K562 (cell line): ENCODE data around the gene ALDH9A1. TPM values are rescaled to one million over a fixed set of nuclear protein-coding genes. Genes with fewer than 3 reads are reported as not detected.

Source experiments
- HMGN3 ChIP-seq: IDR thresholded peaks from 2 replicates; pipeline ENCODE4 v1.6.1; 2011; ENCODE audit warnings: borderline replicate concordance, low read depth, mild to moderate bottlenecking, mixed read lengths, low read length; ENCODE audit not compliant: insufficient read length; ENCODE audit errors: extremely low read depth
- NFE2 ChIP-seq: IDR thresholded peaks from 2 replicates; pipeline ENCODE4 v1.6.1; 2014; ENCODE audit warnings: antibody characterized with exemption, low read depth
- ZBTB11 ChIP-seq, 3 experiments: fragments of 200-800 bp in 1 of 3; fragments of 250-450 bp in 1 of 3; fragments of 450-650 bp in 1 of 3; sonication (Bioruptor Pico) in 1 of 3; sonication (Bioruptor generic) in 1 of 3; formaldehyde crosslinking in 1 of 3; IDR thresholded peaks; 2 replicates each; pipeline versions ENCODE4 v1.6.1 to v1.8.0; 2016 to 2022; ENCODE audit warnings: mild to moderate bottlenecking in 2 of 3, missing genetic modification characterization in 2 of 3, missing compliant biosample characterization in 1 of 3, moderate library complexity in 1 of 3
- ZBTB40 ChIP-seq, 2 experiments: fragments of 450-650 bp in 1 of 2; sonication (generic) in 1 of 2; formaldehyde crosslinking in 1 of 2; IDR thresholded peaks; 2 replicates each; pipeline versions ENCODE4 v1.7.1 to v1.9.0; 2016 to 2022; ENCODE audit warnings: inconsistent platforms in 1 of 2, mild to moderate bottlenecking in 1 of 2, missing genetic modification reagents in 1 of 2
- ZFPM2 ChIP-seq: fragments of 250-450 bp; sonication (Bioruptor Pico); IDR thresholded peaks from 2 replicates; pipeline ENCODE4 v1.5.1; 2022; ENCODE audit warnings: mild to moderate bottlenecking
- polyA plus RNA-seq, 8 experiments: library from polyadenylated mRNA; depleted of rRNA in 4 of 8; stranded (reverse) in 5 of 8; unstranded in 3 of 8; fragments of >200 nt; fragmentation: Nextera tagmentation in 2 of 8; fragmentation: Illumina TruSeq in 1 of 8; extraction: Ambion mirVana in 2 of 8; extraction: Trizol in 1 of 8; gene quantifications; 2 replicates each; pipeline versions ENCODE4 v1.2.1 to v1.2.3, GENCODE V29; 2011 to 2014; ENCODE audit warnings: inconsistent platforms in 1 of 8, missing spikeins in 1 of 8
- total RNA-seq, 7 experiments: library from RNA; depleted of rRNA in 6 of 7; stranded (reverse); fragments of >200 nt in 6 of 7; fragmentation: Illumina TruSeq in 2 of 7; extraction: Trizol in 2 of 7; gene quantifications; 2 replicates each; pipeline versions ENCODE4 v1.2.1 to v1.2.3, GENCODE V29; 2011 to 2021; ENCODE audit warnings: low replicate concordance in 1 of 7

ALDH9A1 gene
- total and polyA plus RNA-seq, 9 of the 15 experiments (the other 6 are each of a cell fraction or from before 2014, with no cell fraction given): 26.5 to 54.3 (median 39.2) TPM

- TF ChIP-seq ZBTB11 (CRISPR knock-in tag; IDR thresholded peaks at IDR 0.05) (no peak), ZFPM2 (CRISPR knock-in tag) (no peak), ZBTB40 (IDR thresholded peaks at IDR 0.05) (no peak), ZBTB40 (CRISPR knock-in tag; IDR thresholded peaks at IDR 0.05) (no peak), NFE2 (no peak), HMGN3 (no peak)
- TF ChIP-seq, all 486 proteins: peak for 0
Measured at GRCh38 chr1:165675794-165676193, 22.6 kb downstream of the ALDH9A1 start (continued).
